Spleen (tissue), 11 donors: ENCODE data around the gene ASXL3. TPM values are rescaled to one million over a fixed set of nuclear protein-coding genes. Genes with fewer than 3 reads are reported as not detected.

Experiments used
- DNase-seq: peaks from one replicate; pipeline ENCODE4 v3.0.0-alpha.2; 2020
- H3K27ac ChIP-seq, 8 donors: fragments of 200-600 bp; sonication (generic) in 7 of 8; 1 replicate in 4 of 8; 2 replicates in 4 of 8; pipeline versions ENCODE4 v1.5.0 to v1.8.0; 2016 to 2021; ENCODE audit warnings: inconsistent platforms in 4 of 8, mild to moderate bottlenecking in 4 of 8, moderate library complexity in 1 of 8
- H3K27me3 ChIP-seq, 7 donors: fragments of 200-600 bp; sonication (generic) in 6 of 7; replicated peaks in 1 of 7; 1 replicate in 4 of 7; 2 replicates in 3 of 7; pipeline versions ENCODE4 v1.5.0 to v1.8.0; 2016 to 2021; ENCODE audit warnings: inconsistent platforms in 3 of 7, mild to moderate bottlenecking in 1 of 7
- H3K36me3 ChIP-seq, 6 donors: fragments of 200-600 bp; sonication (generic) in 5 of 6; 1 replicate in 4 of 6; 2 replicates in 2 of 6; pipeline versions ENCODE4 v1.5.0 to v1.8.0; 2016 to 2021; ENCODE audit warnings: inconsistent platforms in 2 of 6
- H3K4me1 ChIP-seq, 6 donors: fragments of 200-600 bp; sonication (generic) in 5 of 6; 1 replicate in 3 of 6; 2 replicates in 3 of 6; pipeline versions ENCODE4 v1.5.0 to v1.8.0; 2016 to 2021; ENCODE audit warnings: inconsistent platforms in 3 of 6
- H3K4me3 ChIP-seq, 8 donors: fragments of 200-600 bp; sonication (generic) in 7 of 8; 1 replicate in 4 of 8; 2 replicates in 4 of 8; pipeline versions ENCODE4 v1.5.0 to v1.8.0; 2016 to 2021; ENCODE audit warnings: inconsistent platforms in 4 of 8, mild to moderate bottlenecking in 4 of 8, moderate library complexity in 2 of 8
- H3K9me3 ChIP-seq, 8 donors: fragments of 200-600 bp; sonication (generic) in 7 of 8; 1 replicate in 4 of 8; 2 replicates in 4 of 8; pipeline versions ENCODE4 v1.5.0 to v1.8.0; 2016 to 2021; ENCODE audit warnings: inconsistent platforms in 4 of 8
- POLR2A ChIP-seq, 3 donors: fragments of 450-650 bp; IDR thresholded peaks; one replicate each; pipeline ENCODE4 v1.5.1; 2017; ENCODE audit warnings: antibody characterized with exemption in 3 of 3, mild to moderate bottlenecking in 1 of 3
- POLR2AphosphoS5 ChIP-seq, 3 donors: sonication (generic); formaldehyde crosslinking; IDR thresholded peaks; one replicate each; pipeline ENCODE4 v1.5.1; 2017; ENCODE audit warnings: antibody characterized with exemption in 3 of 3
- WGBS, 5 donors: extraction: QIAGEN DNeasy Blood & Tissue Kit in 3 of 5; methylation state at CpG; one replicate each; pipeline versions ENCODE4 v1.1.5 to v1.1.7; 2013 to 2018; 5-methylcytosine and 5-hydroxymethylcytosine counted together
- intact Hi-C: fragments of 100-400 bp; cut with DNase I; formaldehyde crosslinking; loops from one replicate; pipeline ENCODE4 v1.15.0; 2023; ENCODE audit warnings: low total_unique reads
- polyA plus RNA-seq, 3 donors: library from polyadenylated mRNA; stranded (reverse); fragments of 200-250 nt; gene quantifications; one replicate each; pipeline ENCODE4 v1.2.1, GENCODE V29; 2013
- total RNA-seq, 7 donors: library from RNA; depleted of rRNA in 3 of 7; stranded (reverse); fragments of >200 nt in 3 of 7; fragmentation: NEBNext Ultra II Directional in 4 of 7; extraction: Animal tissue kit (Norgen Biotek cat#: 25700) in 4 of 7; gene quantifications; one replicate each; pipeline versions ENCODE4 v1.1.0 to v1.2.1, GENCODE V29; 2016 to 2021
- TF ChIP-seq, protein P1 (sequence below), 11 experiments: fragments of 200-600 bp in 7 of 11; fragments of 450-650 bp in 4 of 11; sonication (generic) in 4 of 11; IDR thresholded peaks in 8 of 11; conservative IDR thresholded peaks in 3 of 11; 1 replicate in 7 of 11; 2 replicates in 4 of 11; pipeline versions ENCODE4 v1.4.0 to v1.8.0; 2016 to 2021; ENCODE audit warnings: antibody characterized with exemption in 11 of 11, inconsistent platforms in 4 of 11, mild to moderate bottlenecking in 1 of 11
- donor health status: healthy with polysubstance abuse.
- donor health status: DM: no; HTN: no; CAD: no; lungs with moderate emphysema.
- donor health status: DM: no; HTN: no; CAD: no.
- donor health status: Bipolar disorder and iron deficiency.
- donor health status: healthy.
- donor health status: DM: no; HTN: no; CAD: no.
- donor health status: DM: yes; HTN: yes; CAD: no.

ASXL3 gene
- total and polyA plus RNA-seq, 10 donors, result 0.02 to 3.5 (median 0.76) TPM

DNA sequence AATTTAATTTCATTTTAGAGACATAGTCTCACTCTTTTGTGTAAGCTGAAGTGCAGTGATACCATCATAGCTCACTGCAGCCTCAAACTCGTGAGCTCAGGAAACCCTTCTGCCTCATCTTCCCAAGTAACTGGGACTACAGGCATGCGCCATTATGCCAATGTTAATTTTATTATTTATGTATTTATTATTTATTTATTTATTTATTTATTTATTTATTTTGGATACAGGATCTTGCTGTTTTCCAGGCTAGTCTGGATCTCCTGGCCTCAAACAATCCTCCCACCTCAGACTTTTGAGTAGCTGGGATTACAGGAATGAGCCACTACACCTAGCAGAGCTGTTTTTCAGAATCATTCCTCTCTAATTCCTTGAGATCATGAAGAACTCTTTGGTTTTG is 99.9 kb downstream of the ASXL3 start:
- TF ChIP-seq, protein P1, sequence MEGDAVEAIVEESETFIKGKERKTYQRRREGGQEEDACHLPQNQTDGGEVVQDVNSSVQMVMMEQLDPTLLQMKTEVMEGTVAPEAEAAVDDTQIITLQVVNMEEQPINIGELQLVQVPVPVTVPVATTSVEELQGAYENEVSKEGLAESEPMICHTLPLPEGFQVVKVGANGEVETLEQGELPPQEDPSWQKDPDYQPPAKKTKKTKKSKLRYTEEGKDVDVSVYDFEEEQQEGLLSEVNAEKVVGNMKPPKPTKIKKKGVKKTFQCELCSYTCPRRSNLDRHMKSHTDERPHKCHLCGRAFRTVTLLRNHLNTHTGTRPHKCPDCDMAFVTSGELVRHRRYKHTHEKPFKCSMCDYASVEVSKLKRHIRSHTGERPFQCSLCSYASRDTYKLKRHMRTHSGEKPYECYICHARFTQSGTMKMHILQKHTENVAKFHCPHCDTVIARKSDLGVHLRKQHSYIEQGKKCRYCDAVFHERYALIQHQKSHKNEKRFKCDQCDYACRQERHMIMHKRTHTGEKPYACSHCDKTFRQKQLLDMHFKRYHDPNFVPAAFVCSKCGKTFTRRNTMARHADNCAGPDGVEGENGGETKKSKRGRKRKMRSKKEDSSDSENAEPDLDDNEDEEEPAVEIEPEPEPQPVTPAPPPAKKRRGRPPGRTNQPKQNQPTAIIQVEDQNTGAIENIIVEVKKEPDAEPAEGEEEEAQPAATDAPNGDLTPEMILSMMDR (IDR thresholded peaks at IDR 0.05 in 8 of 11, conservative IDR thresholded peaks at IDR 0.05 in 3 of 11), result no peak
- TF ChIP-seq POLR2AphosphoS5 (IDR thresholded peaks at IDR 0.05) (no peak), POLR2A (IDR thresholded peaks at IDR 0.05) (no peak)
- WGBS, 5 donors, result 83 to 89% (median 85%) methylated on average over 2 of the region's 2 CpGs

DNA sequence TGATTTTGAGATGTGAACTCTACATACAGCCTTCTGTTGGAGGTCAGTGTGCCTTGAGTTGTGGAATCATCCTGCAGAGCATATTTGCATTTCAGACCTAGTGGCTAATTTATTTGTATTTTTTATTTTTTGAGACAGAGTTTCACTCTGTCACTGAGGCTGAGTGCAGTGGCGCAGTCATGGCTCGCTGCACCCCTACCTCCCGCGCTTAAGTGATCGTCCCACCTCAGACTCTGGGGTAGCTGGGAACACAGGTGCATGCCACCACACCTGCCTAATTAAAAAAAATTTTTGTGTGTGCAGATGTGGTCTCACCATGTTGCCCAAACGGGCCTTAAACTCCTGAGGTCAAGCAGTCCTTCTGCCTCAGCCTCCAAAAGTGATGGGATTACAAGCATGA is 104.4 kb downstream of the ASXL3 start:
- Histone ChIP-seq H3K27ac (no peak overlapping the region), H3K4me3 (no peak overlapping the region)
- no peak for DNase-seq

More for the DNA sequence above, 99.9 kb downstream of the ASXL3 start:
- H3K27me3 ChIP-seq, result no peaks in the 10 kb centered on the region
- H3K9me3 ChIP-seq, result no peaks in the 10 kb centered on the region
- DNase-seq, result no peak
- intact Hi-C loops, result no loop called here
- no peaks in the 10 kb centered on the region for H3K4me1 ChIP-seq
- no peak overlapping the region for H3K4me3 ChIP-seq
- H3K27ac ChIP-seq, result no peak overlapping the region
- no peaks in the 10 kb centered on the region for H3K36me3 ChIP-seq

DNA sequence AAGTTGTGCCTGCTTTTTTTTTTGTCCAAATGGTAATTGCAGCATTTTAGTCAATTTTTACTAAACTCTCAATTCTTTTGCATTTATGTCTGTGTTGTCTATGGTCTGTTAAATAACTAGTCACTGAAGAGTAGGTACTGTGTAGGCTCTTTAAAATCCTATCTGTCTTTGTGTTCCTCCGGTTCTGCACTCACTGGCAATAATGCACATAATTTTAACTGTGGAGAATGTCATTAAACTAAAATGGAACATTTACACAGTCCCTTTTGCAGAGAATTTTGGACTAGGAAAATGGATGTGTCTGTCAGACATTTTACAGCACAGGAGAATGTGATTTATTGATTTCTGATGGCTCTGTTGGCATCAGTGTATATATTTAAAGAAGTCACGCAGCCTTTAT is 116.6 kb downstream of the ASXL3 start:
- no peak for DNase-seq
- TF ChIP-seq POLR2A (IDR thresholded peaks at IDR 0.05) (no peak), POLR2AphosphoS5 (IDR thresholded peaks at IDR 0.05) (no peak)
- TF ChIP-seq, protein P1 (IDR thresholded peaks at IDR 0.05 in 8 of 11, conservative IDR thresholded peaks at IDR 0.05 in 3 of 11), result no peak
- Histone ChIP-seq H3K4me3 (no peak overlapping the region), H3K36me3 (no peaks in the 10 kb centered on the region), H3K9me3 (no peaks in the 10 kb centered on the region), H3K27ac (no peak overlapping the region), H3K4me1 (no peaks in the 10 kb centered on the region), H3K27me3 (no peaks in the 10 kb centered on the region)
- 79 to 92% (median 83%) methylated on average over 2 of the region's 2 CpGs for WGBS, 5 donors
- intact Hi-C loops, result no loop called here

More for the DNA sequence above, 104.4 kb downstream of the ASXL3 start:
- Histone ChIP-seq H3K36me3 (no peaks in the 10 kb centered on the region), H3K27me3 (no peaks in the 10 kb centered on the region), H3K9me3 (no peaks in the 10 kb centered on the region), H3K4me1 (no peaks in the 10 kb centered on the region)
- TF ChIP-seq, protein P1 (IDR thresholded peaks at IDR 0.05 in 8 of 11, conservative IDR thresholded peaks at IDR 0.05 in 3 of 11), result no peak
- TF ChIP-seq POLR2A (IDR thresholded peaks at IDR 0.05) (no peak), POLR2AphosphoS5 (IDR thresholded peaks at IDR 0.05) (no peak)
- WGBS, 5 donors, result 86 to 90% (median 88%) methylated on average over 6 of the region's 6 CpGs
- intact Hi-C loops, result no loop called here

DNA sequence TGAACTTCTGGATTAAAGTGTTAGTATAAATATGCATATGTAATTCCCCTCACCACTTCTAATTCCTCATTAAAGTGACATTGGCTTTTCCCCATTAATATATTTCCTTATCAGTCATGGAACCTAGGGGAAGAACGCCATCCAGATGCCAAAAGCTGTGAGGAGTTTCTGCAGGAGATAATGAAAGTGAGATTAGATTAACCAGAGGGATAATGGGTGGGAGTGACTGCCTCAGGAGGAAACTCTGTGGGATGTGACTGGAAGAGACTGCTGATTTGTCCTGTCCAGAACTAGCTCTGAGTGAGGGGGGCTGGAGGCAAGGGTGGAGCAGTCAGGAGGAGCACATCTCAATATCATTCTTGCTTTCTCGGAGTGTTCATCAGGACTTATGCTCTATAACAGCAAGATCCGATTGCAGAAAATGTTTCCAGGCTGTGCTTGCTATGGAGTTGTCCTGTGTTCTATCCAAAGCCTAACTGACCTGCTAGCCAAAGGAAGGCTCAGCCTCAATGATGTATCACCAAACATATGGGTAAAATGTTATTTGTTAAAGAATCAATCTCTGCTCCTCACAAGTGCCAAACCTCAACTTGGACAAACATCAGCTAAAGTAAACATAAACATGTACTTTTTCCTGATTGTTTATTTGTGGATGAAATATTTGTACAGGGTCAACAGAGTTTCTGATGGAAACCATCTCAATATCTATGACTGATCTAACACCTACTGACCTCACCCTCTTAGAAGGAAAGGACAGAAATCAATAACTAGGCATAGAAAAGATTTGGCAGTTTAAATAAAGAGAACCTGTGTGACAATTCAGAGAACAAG is 118.5 kb downstream of the ASXL3 start:
- intact Hi-C loops, result no loop called here
- TF ChIP-seq POLR2AphosphoS5 (IDR thresholded peaks at IDR 0.05) (no peak), POLR2A (IDR thresholded peaks at IDR 0.05) (no peak)
- TF ChIP-seq, protein P1 (IDR thresholded peaks at IDR 0.05 in 8 of 11, conservative IDR thresholded peaks at IDR 0.05 in 3 of 11), result no peak
- H3K4me3 ChIP-seq, result no peak overlapping the region
- 73 to 90% (median 75%) methylated on average over 3 of the region's 3 CpGs for WGBS, 5 donors
- H3K4me1 ChIP-seq, result no peaks in the 10 kb centered on the region
- DNase-seq, result no peak
- no peaks in the 10 kb centered on the region for H3K9me3 ChIP-seq
- H3K27ac ChIP-seq, result no peak overlapping the region
- H3K27me3 ChIP-seq, result no peaks in the 10 kb centered on the region
- H3K36me3 ChIP-seq, result no peaks in the 10 kb centered on the region
